ENCODE measurements around the gene PLVAP.
A peak's percentile ranks its signal among the peaks of the same experiment; 100 is the strongest.

PLVAP gene

DNA sequence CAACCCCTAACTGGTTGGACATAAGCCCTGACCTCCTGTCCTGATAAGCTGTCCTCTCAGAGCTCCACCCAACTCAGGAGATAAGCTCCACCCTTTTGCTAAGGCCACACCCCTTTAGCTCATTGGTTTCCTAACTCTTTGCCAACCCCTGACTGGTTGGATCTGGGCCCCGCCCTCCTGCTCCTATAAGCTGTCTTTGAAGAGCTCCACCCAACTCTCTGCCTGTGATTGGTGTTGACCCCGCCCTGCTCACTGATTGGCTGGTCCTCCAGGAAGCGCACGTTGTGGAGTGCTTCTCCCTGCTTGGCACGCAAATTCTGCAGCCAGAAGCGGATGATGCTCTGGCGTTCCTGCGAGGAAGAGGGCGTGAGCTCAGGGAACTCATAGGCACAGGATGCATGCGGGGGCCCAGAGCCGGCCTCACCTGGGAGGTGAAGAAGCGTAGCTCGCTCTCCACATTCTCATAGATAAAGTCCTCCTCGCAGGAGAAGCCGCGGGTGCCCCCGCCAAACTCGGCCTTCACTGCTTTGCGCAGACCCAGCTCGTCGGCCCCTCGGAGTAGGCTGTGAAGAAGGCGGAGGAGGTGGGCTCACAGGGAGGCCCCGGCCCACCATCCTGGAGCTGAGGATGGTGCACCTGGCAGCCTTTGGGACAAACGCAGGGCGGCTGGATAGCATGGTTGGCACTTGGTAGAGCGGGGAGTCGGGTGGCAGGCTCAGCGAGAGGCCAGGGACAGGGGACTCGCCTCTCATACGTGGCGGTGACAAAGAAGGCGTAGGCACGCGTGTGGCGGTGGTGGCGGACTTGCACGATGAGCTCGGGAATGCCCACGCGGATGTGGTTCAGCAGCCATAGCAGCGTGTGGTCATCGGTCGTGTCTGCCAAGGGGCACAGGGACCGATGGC, 44.2 kb downstream of the PLVAP start:
- H3K9ac ChIP-seq (ENCODE audit: low read length in 2 of 2) = no peak overlapping the region
- no peaks in the 10 kb centered on the region for H3K9me3 ChIP-seq (ENCODE audit: control insufficient read depth in 2 of 2, low read length in 2 of 2)
- peaks cover 0 to 16% of the 10 kb centered on the region in 2 donors for H3K27me3 ChIP-seq (ENCODE audit: control insufficient read depth in 1 of 2, insufficient read depth in 2 of 2, low read length in 2 of 2)
- H3K4me3 ChIP-seq (ENCODE audit: low read length in 2 of 2) = no peak overlapping the region
- H3K4me1 ChIP-seq (ENCODE audit: control insufficient read depth, insufficient read depth, low read length) = peaks cover 44% of the 10 kb centered on the region
- H3K36me3 ChIP-seq (ENCODE audit: control insufficient read depth in 2 of 2, insufficient read depth in 2 of 2, low read length in 2 of 2) = peaks cover 0 to 2% of the 10 kb centered on the region in 2 donors
- H3K27ac ChIP-seq (ENCODE audit: low read length) = no peak overlapping the region

- peaks cover 0 to 2% of the 10 kb centered on the region in 2 donors for H3K36me3 ChIP-seq (ENCODE audit: control insufficient read depth in 2 of 2, insufficient read depth in 2 of 2, low read length in 2 of 2)
- peaks cover 45% of the 10 kb centered on the region for H3K4me1 ChIP-seq (ENCODE audit: control insufficient read depth, insufficient read depth, low read length)
- H3K9ac ChIP-seq (ENCODE audit: low read length in 2 of 2) = no peak overlapping the region
- H3K4me3 ChIP-seq (ENCODE audit: low read length in 2 of 2) = no peak overlapping the region
- no peaks in the 10 kb centered on the region for H3K9me3 ChIP-seq (ENCODE audit: control insufficient read depth in 2 of 2, low read length in 2 of 2)
- H3K27me3 ChIP-seq (ENCODE audit: control insufficient read depth in 1 of 2, insufficient read depth in 2 of 2, low read length in 2 of 2) = peaks cover 0 to 16% of the 10 kb centered on the region in 2 donors
- H3K27ac ChIP-seq (ENCODE audit: low read length) = no peak overlapping the region
These were observed 44.8 kb downstream of the PLVAP start for GRCh38 chr19:17332360-17332676.

DNA sequence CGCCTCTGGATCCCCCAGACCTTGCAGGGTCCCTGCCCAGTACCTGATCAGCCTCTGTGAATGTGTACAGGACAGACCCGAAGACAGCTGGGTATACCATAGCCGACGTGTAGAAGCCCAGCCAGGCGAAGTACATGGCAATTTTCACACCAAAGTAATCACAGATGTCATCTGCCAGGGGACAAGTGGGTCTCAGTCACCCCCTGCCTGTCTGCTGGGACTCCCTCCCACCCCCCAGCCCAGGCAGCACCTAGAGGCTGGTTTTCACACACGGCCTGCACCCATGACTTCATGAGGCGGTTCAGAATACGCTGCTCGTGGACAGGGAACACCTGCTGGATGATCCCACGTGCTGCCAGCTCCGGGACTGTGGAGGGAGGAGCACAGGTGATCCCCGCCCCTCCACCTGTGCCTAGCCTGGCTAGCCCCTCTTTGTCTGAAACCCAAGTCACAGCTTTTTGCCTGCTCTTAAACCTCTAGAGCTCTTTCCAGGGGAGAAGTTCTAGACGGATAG, 46.0 kb downstream of the PLVAP start:
- Histone ChIP-seq H3K9me3 (ENCODE audit: control insufficient read depth in 2 of 2, low read length in 2 of 2) (no peaks in the 10 kb centered on the region), H3K4me3 (ENCODE audit: low read length in 2 of 2) (no peak overlapping the region), H3K36me3 (ENCODE audit: control insufficient read depth in 2 of 2, insufficient read depth in 2 of 2, low read length in 2 of 2) (peaks cover 0 to 2% of the 10 kb centered on the region in 2 donors), H3K27me3 (ENCODE audit: control insufficient read depth in 1 of 2, insufficient read depth in 2 of 2, low read length in 2 of 2) (peaks cover 0 to 16% of the 10 kb centered on the region in 2 donors), H3K27ac (ENCODE audit: low read length) (no peak overlapping the region), H3K9ac (ENCODE audit: low read length in 2 of 2) (no peak overlapping the region), H3K4me1 (ENCODE audit: control insufficient read depth, insufficient read depth, low read length) (peaks cover 42% of the 10 kb centered on the region)

DNA sequence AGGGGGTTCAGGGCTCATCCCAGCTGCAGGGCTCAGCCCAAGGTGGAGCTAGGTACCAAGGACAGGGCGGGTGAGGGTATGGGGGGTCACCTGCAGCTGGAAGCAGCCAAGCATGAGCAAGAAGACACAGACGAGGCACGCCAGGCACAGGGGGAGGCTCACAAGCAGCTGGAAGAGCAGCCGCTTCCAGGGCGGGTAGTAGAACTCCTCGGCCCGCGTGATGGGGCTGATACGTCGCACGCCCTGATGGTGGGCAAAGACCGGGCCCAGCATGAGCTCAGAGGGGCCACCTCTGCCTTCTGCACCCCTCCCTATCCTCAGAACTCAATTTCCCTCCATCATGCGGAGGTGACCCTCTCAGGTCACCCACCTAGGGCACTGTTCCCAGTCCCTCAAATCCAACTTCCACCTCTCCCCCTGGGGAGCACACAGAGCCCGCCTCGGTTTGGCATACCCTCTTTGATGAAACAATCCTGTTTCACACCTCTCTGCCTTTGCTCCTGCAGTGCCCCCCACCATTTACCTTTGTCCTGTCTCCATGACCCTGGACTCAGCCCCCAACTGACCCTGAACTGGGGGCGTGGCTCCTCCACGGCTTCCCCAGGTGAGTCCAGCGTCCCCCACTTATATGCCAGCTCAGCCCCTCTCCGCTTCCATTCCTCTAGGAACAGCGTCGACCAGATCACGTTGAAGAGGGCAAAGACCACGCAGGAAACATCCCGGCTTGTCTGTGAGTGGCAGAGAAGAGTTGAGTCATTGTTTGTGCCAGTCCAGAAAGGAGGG, 46.7 kb downstream of the PLVAP start:
- Histone ChIP-seq H3K9ac (ENCODE audit: low read length in 2 of 2) (no peak overlapping the region), H3K4me3 (ENCODE audit: low read length in 2 of 2) (no peak overlapping the region), H3K36me3 (ENCODE audit: control insufficient read depth in 2 of 2, insufficient read depth in 2 of 2, low read length in 2 of 2) (peaks cover 0 to 2% of the 10 kb centered on the region in 2 donors), H3K4me1 (ENCODE audit: control insufficient read depth, insufficient read depth, low read length) (peaks cover 39% of the 10 kb centered on the region), H3K27me3 (ENCODE audit: control insufficient read depth in 1 of 2, insufficient read depth in 2 of 2, low read length in 2 of 2) (peaks cover 0 to 16% of the 10 kb centered on the region in 2 donors), H3K27ac (ENCODE audit: low read length) (no peak overlapping the region), H3K9me3 (ENCODE audit: control insufficient read depth in 2 of 2, low read length in 2 of 2) (no peaks in the 10 kb centered on the region)

- Histone ChIP-seq H3K4me1 (ENCODE audit: control insufficient read depth, insufficient read depth, low read length) (peaks cover 34% of the 10 kb centered on the region), H3K4me3 (ENCODE audit: low read length in 2 of 2) (no peak overlapping the region)
These were observed 47.5 kb downstream of the PLVAP start for GRCh38 chr19:17329366-17330261.

DNA sequence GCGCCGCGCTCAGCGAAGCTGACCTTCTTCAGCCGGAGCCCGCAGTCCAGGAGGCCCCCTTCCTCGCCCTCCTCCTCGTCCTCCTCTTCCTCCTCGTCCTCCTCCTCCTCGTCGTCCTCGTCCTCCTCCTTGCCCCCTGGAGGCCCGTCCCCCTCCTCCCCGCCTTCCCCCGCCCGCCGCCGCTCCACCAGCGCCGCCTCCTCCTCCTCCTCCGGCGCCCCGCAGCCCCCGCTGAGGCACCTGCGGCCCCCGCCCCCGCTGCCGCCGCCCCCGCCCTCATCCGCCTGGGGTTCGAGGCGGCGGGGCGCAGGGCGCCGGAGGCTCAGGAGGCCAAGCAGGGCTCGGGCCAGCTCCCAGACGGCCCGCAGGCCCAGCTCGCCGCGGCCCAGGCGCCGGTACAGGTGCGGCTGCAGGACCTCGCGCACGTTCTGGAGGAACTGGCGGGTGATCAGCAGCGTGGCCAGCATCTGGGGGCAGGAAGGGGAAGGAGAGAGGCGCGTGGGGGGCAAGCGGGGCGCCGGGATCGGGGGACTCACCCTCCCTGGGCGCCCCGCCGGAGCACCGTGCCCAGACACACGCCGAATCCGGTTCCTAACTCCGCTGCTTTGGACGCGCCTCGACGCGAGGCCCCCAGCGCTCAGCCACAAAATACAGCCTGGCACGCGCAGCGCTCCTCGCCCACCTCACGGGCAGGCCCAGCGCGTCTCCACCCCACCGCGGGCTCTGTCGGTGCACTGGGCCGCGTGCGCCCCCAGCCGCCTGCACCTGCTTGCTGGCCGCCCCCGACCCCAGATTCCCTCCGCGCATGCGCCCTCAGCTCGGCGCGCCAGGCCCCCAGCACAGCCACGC, 48.4 kb downstream of the PLVAP start:
- Histone ChIP-seq H3K9ac (ENCODE audit: low read length in 2 of 2) (peak overlapping the region in 1 of 2 donors; percentile 5), H3K9me3 (ENCODE audit: control insufficient read depth in 2 of 2, low read length in 2 of 2) (no peaks in the 10 kb centered on the region), H3K27me3 (ENCODE audit: control insufficient read depth in 1 of 2, insufficient read depth in 2 of 2, low read length in 2 of 2) (peaks cover 0 to 16% of the 10 kb centered on the region in 2 donors), H3K4me3 (ENCODE audit: low read length in 2 of 2) (peak overlapping the region in 1 of 2 donors; percentile 67), H3K27ac (ENCODE audit: low read length) (no peak overlapping the region), H3K36me3 (ENCODE audit: control insufficient read depth in 2 of 2, insufficient read depth in 2 of 2, low read length in 2 of 2) (peaks cover 0 to 2% of the 10 kb centered on the region in 2 donors), H3K4me1 (ENCODE audit: control insufficient read depth, insufficient read depth, low read length) (peaks cover 27% of the 10 kb centered on the region)

More at GRCh38 chr19:17329366-17330261, 47.5 kb downstream of the PLVAP start:
- no peak overlapping the region for H3K27ac ChIP-seq (ENCODE audit: low read length)
- peaks cover 0 to 2% of the 10 kb centered on the region in 2 donors for H3K36me3 ChIP-seq (ENCODE audit: control insufficient read depth in 2 of 2, insufficient read depth in 2 of 2, low read length in 2 of 2)
- no peak overlapping the region for H3K9ac ChIP-seq (ENCODE audit: low read length in 2 of 2)
- H3K9me3 ChIP-seq (ENCODE audit: control insufficient read depth in 2 of 2, low read length in 2 of 2) = no peaks in the 10 kb centered on the region
- H3K27me3 ChIP-seq (ENCODE audit: control insufficient read depth in 1 of 2, insufficient read depth in 2 of 2, low read length in 2 of 2) = peaks cover 0 to 16% of the 10 kb centered on the region in 2 donors

GRCh38 chr19:17327654-17328516, 49.3 kb downstream of the PLVAP start:
- H3K27me3 ChIP-seq (ENCODE audit: control insufficient read depth in 1 of 2, insufficient read depth in 2 of 2, low read length in 2 of 2) = peaks cover 0 to 16% of the 10 kb centered on the region in 2 donors
- peaks cover 0 to 2% of the 10 kb centered on the region in 2 donors for H3K36me3 ChIP-seq (ENCODE audit: control insufficient read depth in 2 of 2, insufficient read depth in 2 of 2, low read length in 2 of 2)
- H3K4me3 ChIP-seq (ENCODE audit: low read length in 2 of 2) = peak overlapping the region in 1 of 2 donors; percentile 67
- no peaks in the 10 kb centered on the region for H3K9me3 ChIP-seq (ENCODE audit: control insufficient read depth in 2 of 2, low read length in 2 of 2)
- peaks cover 25% of the 10 kb centered on the region for H3K4me1 ChIP-seq (ENCODE audit: control insufficient read depth, insufficient read depth, low read length)
- H3K9ac ChIP-seq (ENCODE audit: low read length in 2 of 2) = peak overlapping the region; percentile 5 to 41
- H3K27ac ChIP-seq (ENCODE audit: low read length) = no peak overlapping the region

- no peak overlapping the region for H3K9ac ChIP-seq (ENCODE audit: low read length in 2 of 2)
- peaks cover 29% of the 10 kb centered on the region for H3K4me1 ChIP-seq (ENCODE audit: control insufficient read depth, insufficient read depth, low read length)
- H3K4me3 ChIP-seq (ENCODE audit: low read length in 2 of 2) = peak overlapping the region in 1 of 2 donors; percentile 67
These were observed 50.0 kb downstream of the PLVAP start for GRCh38 chr19:17327068-17327653.

DNA sequence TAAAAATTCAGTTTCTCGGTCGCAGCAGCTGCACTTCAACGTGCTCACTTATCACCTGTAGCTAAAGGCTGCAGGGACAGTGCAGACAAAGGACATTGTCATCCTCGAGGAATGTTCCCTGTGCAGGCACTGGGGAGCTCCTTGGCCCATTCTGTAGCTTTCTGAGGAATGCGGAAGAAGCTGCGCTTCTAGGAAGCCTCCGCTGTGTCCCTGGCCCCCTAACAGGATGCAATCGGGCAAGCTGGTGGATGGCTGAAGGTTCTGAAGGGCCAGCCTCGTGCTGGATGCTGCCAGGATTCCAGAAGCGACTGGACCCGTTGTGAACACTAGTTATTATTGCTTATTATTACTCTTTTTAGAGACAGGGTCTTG, 50.6 kb downstream of the PLVAP start:
- Histone ChIP-seq H3K27me3 (ENCODE audit: control insufficient read depth in 1 of 2, insufficient read depth in 2 of 2, low read length in 2 of 2) (peaks cover 0 to 16% of the 10 kb centered on the region in 2 donors), H3K36me3 (ENCODE audit: control insufficient read depth in 2 of 2, insufficient read depth in 2 of 2, low read length in 2 of 2) (peaks cover 0 to 4% of the 10 kb centered on the region in 2 donors), H3K9me3 (ENCODE audit: control insufficient read depth in 2 of 2, low read length in 2 of 2) (no peaks in the 10 kb centered on the region), H3K4me3 (ENCODE audit: low read length in 2 of 2) (no peak overlapping the region), H3K27ac (ENCODE audit: low read length) (no peak overlapping the region), H3K4me1 (ENCODE audit: control insufficient read depth, insufficient read depth, low read length) (peaks cover 29% of the 10 kb centered on the region), H3K9ac (ENCODE audit: low read length in 2 of 2) (no peak overlapping the region)

More at GRCh38 chr19:17327068-17327653, 50.0 kb downstream of the PLVAP start:
- Histone ChIP-seq H3K36me3 (ENCODE audit: control insufficient read depth in 2 of 2, insufficient read depth in 2 of 2, low read length in 2 of 2) (peaks cover 0 to 2% of the 10 kb centered on the region in 2 donors), H3K9me3 (ENCODE audit: control insufficient read depth in 2 of 2, low read length in 2 of 2) (no peaks in the 10 kb centered on the region), H3K27me3 (ENCODE audit: control insufficient read depth in 1 of 2, insufficient read depth in 2 of 2, low read length in 2 of 2) (peaks cover 0 to 16% of the 10 kb centered on the region in 2 donors), H3K27ac (ENCODE audit: low read length) (no peak overlapping the region)
